ENCODE measurements around the gene TMEM120B.

Gene TMEM120B

DNA sequence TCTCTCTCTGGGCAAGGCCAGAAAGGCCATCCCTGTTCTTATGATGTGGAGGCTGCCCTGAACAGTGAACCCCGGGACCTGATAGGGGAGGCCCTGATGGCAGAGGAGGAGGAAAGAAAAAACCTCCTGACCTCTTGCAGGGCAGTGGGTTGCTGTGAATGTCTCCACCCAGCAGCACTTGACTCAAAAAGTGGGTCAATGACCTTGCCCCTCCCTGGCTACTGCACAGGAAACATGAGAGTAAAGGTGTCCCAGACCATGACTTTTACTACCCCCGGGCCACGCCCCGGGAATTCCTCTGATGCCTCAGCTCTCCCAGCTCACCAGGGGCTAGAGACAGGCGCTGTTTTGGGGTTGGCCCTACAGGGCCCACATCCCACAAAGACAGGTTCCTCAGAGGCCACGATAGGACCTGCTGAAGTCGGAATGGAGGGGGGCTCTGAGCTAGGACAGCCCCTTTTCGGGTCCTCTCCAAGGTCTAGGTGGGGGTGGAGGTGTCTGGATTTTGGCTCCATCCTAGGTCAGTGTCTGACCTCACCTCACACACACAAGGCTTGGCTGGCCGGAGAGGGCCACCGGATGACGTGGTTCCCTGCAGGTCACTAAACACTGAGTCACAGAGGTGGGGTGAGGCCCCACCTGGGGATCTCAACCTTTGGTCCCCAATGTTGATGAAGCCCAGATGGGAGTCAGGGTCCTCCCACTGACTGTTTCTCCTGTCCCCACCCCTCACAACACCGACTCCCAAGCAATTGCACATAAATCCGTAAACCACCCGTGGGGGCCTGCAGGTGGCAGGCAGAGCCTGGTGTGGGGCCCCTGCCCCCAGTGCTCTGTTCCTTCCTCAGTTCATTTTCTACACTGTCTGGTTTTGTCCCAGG, 79.4 kb downstream of the TMEM120B start:
- no peak for TF ChIP-seq ZFX (IDR thresholded peaks at IDR 0.05; ENCODE audit: borderline replicate concordance)
- TF ChIP-seq, protein P1, sequence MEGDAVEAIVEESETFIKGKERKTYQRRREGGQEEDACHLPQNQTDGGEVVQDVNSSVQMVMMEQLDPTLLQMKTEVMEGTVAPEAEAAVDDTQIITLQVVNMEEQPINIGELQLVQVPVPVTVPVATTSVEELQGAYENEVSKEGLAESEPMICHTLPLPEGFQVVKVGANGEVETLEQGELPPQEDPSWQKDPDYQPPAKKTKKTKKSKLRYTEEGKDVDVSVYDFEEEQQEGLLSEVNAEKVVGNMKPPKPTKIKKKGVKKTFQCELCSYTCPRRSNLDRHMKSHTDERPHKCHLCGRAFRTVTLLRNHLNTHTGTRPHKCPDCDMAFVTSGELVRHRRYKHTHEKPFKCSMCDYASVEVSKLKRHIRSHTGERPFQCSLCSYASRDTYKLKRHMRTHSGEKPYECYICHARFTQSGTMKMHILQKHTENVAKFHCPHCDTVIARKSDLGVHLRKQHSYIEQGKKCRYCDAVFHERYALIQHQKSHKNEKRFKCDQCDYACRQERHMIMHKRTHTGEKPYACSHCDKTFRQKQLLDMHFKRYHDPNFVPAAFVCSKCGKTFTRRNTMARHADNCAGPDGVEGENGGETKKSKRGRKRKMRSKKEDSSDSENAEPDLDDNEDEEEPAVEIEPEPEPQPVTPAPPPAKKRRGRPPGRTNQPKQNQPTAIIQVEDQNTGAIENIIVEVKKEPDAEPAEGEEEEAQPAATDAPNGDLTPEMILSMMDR (IDR thresholded peaks at IDR 0.05): no peak
- H3K27ac ChIP-seq: peak overlapping the region; percentile 100

DNA sequence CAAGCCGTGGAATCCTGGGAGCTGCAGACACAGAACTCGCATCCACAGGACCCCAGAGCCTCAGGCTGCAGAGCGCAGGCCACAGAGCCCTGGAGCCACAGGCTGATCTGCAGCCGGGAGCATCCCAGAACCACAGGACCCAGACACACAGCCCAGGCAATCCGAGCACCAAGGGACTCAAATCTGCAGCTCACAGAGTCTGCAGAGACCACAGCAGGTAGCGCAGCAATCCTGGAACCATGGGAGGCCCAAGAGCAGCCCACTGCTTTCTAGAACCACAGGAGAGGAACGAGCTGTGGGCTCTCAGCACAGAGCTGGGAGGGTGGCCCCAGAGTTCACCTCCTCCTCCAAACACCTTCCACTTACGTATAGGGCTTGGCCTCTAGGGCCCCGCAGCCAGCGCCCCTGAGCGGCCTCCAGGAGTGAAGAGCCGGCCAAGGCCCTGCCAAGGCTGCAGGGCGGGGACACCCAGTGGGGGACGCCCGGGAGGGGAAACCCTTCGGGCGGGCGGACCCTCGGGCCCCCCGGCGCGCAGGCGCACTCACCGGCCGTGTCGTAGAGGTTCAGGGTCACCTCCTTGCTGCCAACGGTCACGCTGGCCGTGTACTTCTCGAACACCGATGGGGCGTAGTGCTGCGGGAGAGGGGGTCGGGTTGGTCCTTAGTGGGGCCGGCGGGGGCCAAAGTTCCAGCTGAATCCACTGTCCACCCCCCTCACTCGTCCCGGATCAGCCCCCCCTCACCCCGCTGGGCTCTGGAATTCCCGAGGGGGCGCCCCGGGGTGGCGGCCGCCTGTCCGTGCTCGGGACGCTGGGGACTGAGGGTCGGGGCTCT, 80.3 kb downstream of the TMEM120B start:
- peak overlapping the region; percentile 100 for H3K27ac ChIP-seq

DNA sequence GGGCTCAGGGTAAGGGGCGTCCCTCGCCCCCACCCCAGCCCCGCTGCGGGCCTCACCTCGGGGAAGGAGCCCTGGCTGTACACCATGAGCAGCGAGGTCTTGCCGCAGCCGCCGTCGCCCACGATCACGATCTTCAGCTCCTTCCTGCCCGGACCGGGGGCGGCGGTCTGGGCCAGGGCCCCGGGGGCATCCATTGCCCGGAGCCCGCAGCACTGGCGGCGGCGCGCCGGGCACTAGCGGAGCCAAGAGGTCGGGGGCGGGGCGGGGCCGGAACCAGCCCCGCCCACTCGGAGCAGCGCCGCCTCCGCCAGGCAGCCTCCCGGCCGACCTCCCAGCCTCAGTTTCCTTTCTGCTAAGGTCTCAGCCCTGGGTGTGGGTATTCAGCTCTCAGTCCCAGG, 80.9 kb downstream of the TMEM120B start, which contains the start of gene RHOF:
Gene RHOF, minus strand, starts transcription at position 249 of the 398 bp plus-strand sequence. Its CDS starts 55 bp downstream, at position 194.
- H3K27ac ChIP-seq: peak within 1 kb of the TSS; percentile 100
- TF ChIP-seq, protein P1 (IDR thresholded peaks at IDR 0.05): no peak
- TF ChIP-seq ZFX (IDR thresholded peaks at IDR 0.05; ENCODE audit: borderline replicate concordance): no peak

More for the DNA sequence above, 80.3 kb downstream of the TMEM120B start:
- TF ChIP-seq, protein P1 (IDR thresholded peaks at IDR 0.05): no peak
- TF ChIP-seq ZFX (IDR thresholded peaks at IDR 0.05; ENCODE audit: borderline replicate concordance): no peak

DNA sequence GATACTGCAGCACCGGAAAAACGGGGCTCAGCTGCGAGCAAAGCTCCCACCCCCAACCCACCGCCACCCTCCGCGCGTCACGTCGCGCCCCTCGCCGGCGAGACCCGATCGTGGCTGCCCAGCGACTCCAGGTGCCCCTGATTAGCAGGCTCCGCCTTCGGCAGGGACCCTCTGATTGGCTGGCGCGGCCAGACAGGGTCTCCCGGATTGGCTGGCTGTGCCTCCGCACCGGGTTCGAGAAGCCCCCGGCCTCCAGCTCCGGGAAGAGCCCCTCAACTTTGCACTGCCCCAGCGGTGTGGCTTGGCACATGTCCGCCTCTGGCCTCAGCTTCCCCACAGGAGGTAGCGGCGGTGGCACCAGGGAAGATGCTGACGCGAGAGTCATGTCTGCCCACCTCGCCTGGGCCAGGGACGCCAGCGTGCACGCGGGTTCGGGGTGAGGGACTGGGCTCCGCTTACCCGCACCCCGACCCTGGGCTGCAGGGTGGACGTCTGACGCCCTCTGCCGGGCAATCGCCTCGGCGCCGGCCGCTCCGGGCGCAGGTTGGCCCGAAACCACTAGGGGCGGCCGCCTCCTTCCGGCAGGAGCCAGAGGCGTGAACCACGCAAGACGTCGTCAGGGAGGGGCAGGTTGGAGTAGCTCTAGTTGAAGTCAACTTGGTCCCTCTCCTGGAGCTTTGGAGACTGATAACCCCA, 81.4 kb downstream of the TMEM120B start:
- TF ChIP-seq, protein P1 (IDR thresholded peaks at IDR 0.05): peak; percentile 100
- no peak for TF ChIP-seq ZFX (IDR thresholded peaks at IDR 0.05; ENCODE audit: borderline replicate concordance)
- H3K27ac ChIP-seq: peak overlapping the region; percentile 100

DNA sequence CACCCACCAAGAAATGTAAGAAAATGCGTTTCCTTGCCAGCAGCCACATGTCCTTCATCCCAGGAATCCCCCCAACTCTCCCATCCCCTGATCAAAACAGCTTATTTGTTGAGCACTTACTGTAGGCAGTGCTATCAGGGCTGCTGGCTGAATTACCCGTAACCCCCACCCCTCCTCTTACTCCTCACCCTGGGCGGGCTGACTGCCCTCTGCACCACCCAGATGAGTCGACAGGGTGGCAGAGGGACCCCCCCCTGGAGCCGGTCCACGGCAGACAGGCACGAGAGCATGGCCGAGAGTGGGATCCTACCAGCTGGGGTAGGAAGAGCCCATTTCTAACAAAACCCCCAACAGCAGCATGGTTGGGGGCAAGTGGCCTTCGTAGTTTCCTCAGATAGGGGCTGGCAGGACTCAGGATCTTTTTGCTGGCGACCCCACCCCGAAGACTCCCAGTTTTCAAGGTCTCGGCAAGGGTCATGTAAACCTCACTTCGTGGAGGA, 82.0 kb downstream of the TMEM120B start:
- no peak for TF ChIP-seq ZFX (IDR thresholded peaks at IDR 0.05; ENCODE audit: borderline replicate concordance)
- TF ChIP-seq, protein P1 (IDR thresholded peaks at IDR 0.05): no peak
- peak overlapping the region; percentile 100 for H3K27ac ChIP-seq

DNA sequence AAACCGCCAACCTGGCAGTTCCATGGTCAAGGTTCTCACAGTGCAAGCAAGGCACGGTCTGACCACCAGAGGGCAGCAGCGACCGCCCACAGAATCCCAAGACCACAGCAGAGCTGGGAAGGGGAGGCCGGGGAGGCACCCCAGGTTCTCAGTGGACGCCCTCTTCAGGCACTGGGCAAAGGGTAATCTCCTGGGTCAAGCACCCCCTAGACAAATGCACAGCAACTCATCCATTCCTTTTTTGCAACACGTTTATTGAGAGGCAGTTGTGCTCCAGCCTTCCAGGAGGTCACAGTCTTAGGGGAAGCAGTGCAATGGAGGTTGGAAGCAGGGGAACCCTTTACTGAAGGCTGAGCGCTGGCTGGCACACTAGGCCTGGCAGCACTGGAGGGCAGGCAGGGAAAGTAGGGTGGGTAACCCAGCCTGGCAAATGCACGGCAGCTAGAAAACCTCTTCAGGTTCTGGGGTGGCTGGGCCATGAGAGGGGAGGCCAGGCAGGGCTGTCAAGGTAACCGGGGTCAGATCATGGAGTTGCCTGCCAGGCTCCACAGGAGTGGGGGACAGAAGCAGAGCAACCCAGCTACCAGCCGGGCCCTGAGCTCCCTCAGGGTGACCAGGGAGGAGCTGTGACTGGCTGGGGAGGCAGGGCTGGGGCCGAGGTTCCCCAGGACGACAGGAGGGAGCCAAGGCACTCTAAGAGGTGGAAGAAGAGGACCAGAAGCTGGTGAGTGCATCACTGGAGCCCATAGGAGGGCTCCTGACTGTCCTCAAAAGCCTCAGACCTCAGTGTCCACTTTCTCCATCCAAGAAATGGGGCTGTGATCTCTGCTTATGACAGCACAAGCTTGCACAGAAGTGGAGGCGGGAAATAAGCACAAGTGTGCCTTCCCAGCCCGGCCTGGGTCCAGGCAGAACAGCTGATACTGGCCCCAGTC, 82.7 kb downstream of the TMEM120B start:
- H3K27ac ChIP-seq: peak overlapping the region; percentile 100
- no peak for TF ChIP-seq ZFX (IDR thresholded peaks at IDR 0.05; ENCODE audit: borderline replicate concordance)
- TF ChIP-seq, protein P1 (IDR thresholded peaks at IDR 0.05): peak; percentile 94

All from 22Rv1 (cell line).